ENCODE data around the gene MACROD2. TPM values are rescaled to one million over a fixed set of nuclear protein-coding genes. Genes with fewer than 3 reads are reported as not detected.

MACROD2 gene
- total and polyA plus RNA-seq, 2 of the 4 experiments (the other 2 are of a cell fraction), result not detected

DNA sequence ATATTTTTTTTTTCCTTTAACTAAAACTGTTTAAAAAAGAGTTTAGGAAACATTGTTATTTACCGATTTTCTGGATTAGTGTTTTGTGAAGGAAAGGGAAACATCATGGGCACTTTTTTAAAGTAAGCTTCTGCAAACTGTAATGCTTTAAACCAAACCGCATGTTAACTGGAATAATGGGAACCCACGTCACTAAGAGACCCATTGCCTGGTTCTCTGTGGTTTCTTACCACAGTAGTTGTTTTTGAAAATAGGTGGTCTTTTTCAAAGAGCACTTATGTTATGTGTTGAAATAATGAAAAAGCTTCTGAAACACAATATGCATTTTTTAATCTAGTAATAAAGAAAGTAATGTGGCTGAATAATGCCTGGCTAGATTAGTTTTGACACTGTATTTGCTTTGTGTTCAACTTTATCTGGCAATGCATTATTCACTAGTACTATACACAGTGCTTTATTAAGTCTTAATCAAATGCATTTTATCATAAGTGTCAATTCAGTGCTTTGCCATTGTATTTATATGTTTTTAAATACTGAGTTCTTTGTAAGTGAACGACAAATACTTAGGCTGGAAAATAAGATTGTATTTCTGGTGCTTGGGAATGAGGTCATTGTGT is 1096.2 kb downstream of the MACROD2 start:
- no peak overlapping the region for H3K18ac ChIP-seq (ENCODE audit: low read depth, low read length)
- H3K9me3 ChIP-seq (ENCODE audit: control insufficient read depth, insufficient read depth, low read length), result peaks cover 3% of the 10 kb centered on the region; the same call in 1 of the 2 replicates
- no peak for TF ChIP-seq BHLHE40 (IDR thresholded peaks at IDR 0.05; ENCODE audit: low read depth, low read length)
- no peak for TF ChIP-seq SMC3 (IDR thresholded peaks at IDR 0.05; ENCODE audit: low read depth, low read length)
- WGBS, 2 experiments (ENCODE audit: extremely low coverage in 2 of 2, insufficient read length in 1 of 2), result no CpG with 5 or more reads among the region's 4 CpGs
- H3K4ac ChIP-seq (ENCODE audit: low read depth, low read length), result no peak overlapping the region
- no peak overlapping the region for H2BK5ac ChIP-seq (ENCODE audit: low read depth, low read length, poor library complexity, severe bottlenecking)
- no TSS peak for BruUV-seq (replicated peaks)
- no peak overlapping the region for H4K8ac ChIP-seq (ENCODE audit: low read depth in 2 of 2, low read length in 2 of 2)
- no peak overlapping the region for H2BK20ac ChIP-seq (ENCODE audit: low read depth, low read length)
- no peak overlapping the region for H4K5ac ChIP-seq (ENCODE audit: low read depth, low read length)
- H3K27me3 ChIP-seq (ENCODE audit: control insufficient read depth, insufficient read depth, low read length), result no peaks in the 10 kb centered on the region
- no peak overlapping the region for H2AK5ac ChIP-seq (ENCODE audit: low read depth, low read length)
- no peak overlapping the region for H3K14ac ChIP-seq (replicated peaks; ENCODE audit: low read depth, low read length)
- H3K4me1 ChIP-seq (ENCODE audit: control insufficient read depth, insufficient read depth, low read length), result no peaks in the 10 kb centered on the region
- no peak overlapping the region for H2AFZ ChIP-seq (replicated peaks; ENCODE audit: low read length, poor library complexity)
- no peaks in the 10 kb centered on the region for H4K20me1 ChIP-seq (ENCODE audit: insufficient read depth, low read length)
- no peak overlapping the region for H3K23ac ChIP-seq (ENCODE audit: low read depth, low read length)
- no peak for DNase-seq
- POLR2A ChIA-PET (ENCODE audit: unreplicated experiment), result interaction anchor here (0.6 kb wide), 1 partner anchor 1538 kb away, joined by 3 read pairs; no protein-coding TSS in a partner anchor
- no peaks in the 10 kb centered on the region for H3K79me1 ChIP-seq (ENCODE audit: low read depth in 1 of 2, low read length in 2 of 2)
- dilution Hi-C loops (cut with HindIII; ENCODE audit: low sequenced_read_pairs, unreplicated experiment), result no loop called here
- H3K9me1 ChIP-seq (ENCODE audit: insufficient read depth, low read length), result no peaks in the 10 kb centered on the region
- H3K4me2 ChIP-seq (ENCODE audit: low read depth, low read length), result no peak overlapping the region
- no peak overlapping the region for H3K27ac ChIP-seq (ENCODE audit: insufficient read depth, low read length)
- no peak overlapping the region for H3K56ac ChIP-seq (ENCODE audit: extremely low read depth, insufficient read depth, low read length)
- no peaks in the 10 kb centered on the region for H3K36me3 ChIP-seq (ENCODE audit: control insufficient read depth, insufficient read depth, low read length)
- in situ Hi-C loops (cut with MboI; ENCODE audit: low sequenced_read_pairs), result no loop called here
- no peak overlapping the region for H2BK120ac ChIP-seq (ENCODE audit: low read depth, low read length)
- intact Hi-C loops (cut with micrococcal nuclease), result no loop called here
- no peak for ATAC-seq (ENCODE audit: low read depth)
- H3K4me3 ChIP-seq (ENCODE audit: insufficient read depth, low read depth, low read length), result no peak overlapping the region
- H2BK15ac ChIP-seq (ENCODE audit: low read depth, low read length), result no peak overlapping the region
- H3K9ac ChIP-seq (ENCODE audit: low read depth, low read length), result no peak overlapping the region
- H4K91ac ChIP-seq (ENCODE audit: insufficient read depth, low read depth, low read length), result no peak overlapping the region
- CTCF ChIA-PET, result no interaction called here
- no peak overlapping the region for H2AK9ac ChIP-seq (replicated peaks; ENCODE audit: low read depth, low read length, poor library complexity)

All from IMR-90 (cell line).